Pancreas (tissue), 10 donors: Measurements from ENCODE around the gene ACSS1. TPM values are rescaled to one million over a fixed set of nuclear protein-coding genes. Genes with fewer than 3 reads are reported as not detected.
A peak's percentile ranks its signal among the peaks of the same experiment; 100 is the strongest.

ENCODE experiments used
- ATAC-seq, 4 donors: fragments of 200-7000 bp; cut with Tn5 transposase; one replicate each; pipeline versions ENCODE4 v1.8.0 to v1.9.1; 2020; ENCODE audit warnings: mild to moderate bottlenecking in 4 of 4, moderate library complexity in 4 of 4
- DNase-seq, 6 donors: peaks; one replicate each; pipeline ENCODE4 v3.0.0-alpha.2; 2020
- FAIRE-seq: peaks from 2 replicates; lab custom pipeline; 2012; peaks lifted over from hg19 to GRCh38; lab: Jason Lieb, UNC
- H3K27ac ChIP-seq, 4 donors: fragments of 200-600 bp; sonication (generic); 1 replicate in 3 of 4; 2 replicates in 1 of 4; pipeline versions ENCODE4 v1.5.0 to v1.8.0; 2020
- H3K27me3 ChIP-seq, 4 donors: fragments of 200-600 bp; one replicate each; pipeline ENCODE4 v1.8.0; 2021
- H3K36me3 ChIP-seq, 3 donors: fragments of 200-600 bp; sonication (generic) in 1 of 3; one replicate each; pipeline versions ENCODE4 v1.5.0 to v1.8.0; 2020 to 2021
- H3K4me1 ChIP-seq, 3 donors: fragments of 200-600 bp; one replicate each; pipeline ENCODE4 v1.8.0; 2021
- H3K4me3 ChIP-seq, 4 donors: fragments of 200-600 bp; sonication (generic) in 2 of 4; one replicate each; pipeline versions ENCODE4 v1.5.0 to v1.8.0; 2020 to 2021
- H3K9me3 ChIP-seq, 4 donors: fragments of 200-600 bp; one replicate each; pipeline ENCODE4 v1.8.0; 2021
- WGBS, 2 donors: extraction: QIAGEN DNeasy Blood & Tissue Kit; methylation state at CpG; one replicate each; pipeline ENCODE4 v1.1.7; 2013; 5-methylcytosine and 5-hydroxymethylcytosine counted together
- intact Hi-C, 3 donors: fragments of 100-400 bp; cut with DNase I; formaldehyde crosslinking; loops; one replicate each; pipeline versions ENCODE4 v1.11.1 to v1.14.2; 2022
- polyA plus RNA-seq, 2 donors: library from polyadenylated mRNA; stranded (reverse); fragments of 200-250 nt; gene quantifications; one replicate each; pipeline ENCODE4 v1.2.3, GENCODE V29; 2013
- total RNA-seq, 6 donors: library from RNA; stranded (reverse); fragmentation: NEBNext Ultra II Directional in 4 of 6; extraction: Animal tissue kit (Norgen Biotek cat#: 25700) in 4 of 6; gene quantifications; one replicate each; pipeline versions ENCODE4 v1.2.1 to v1.2.4, GENCODE V29; 2021 to 2023
- TF ChIP-seq, protein P1 (sequence below), 4 donors: fragments of 200-600 bp; sonication (generic) in 3 of 4; IDR thresholded peaks; one replicate each; pipeline versions ENCODE4 v1.5.0 to v1.8.0; 2021; ENCODE audit warnings: antibody characterized with exemption in 4 of 4
- donor health status: healthy with polysubstance abuse.
- donor health status: DM: no; HTN: no; CAD: no; lungs with moderate emphysema.
- donor health status: DM: no; HTN: no; CAD: no.
- donor health status: control.
- donor health status: control.
- donor health status: Bipolar disorder and iron deficiency.
- donor health status: DM: yes; HTN: yes; CAD: no.
- donor health status: DM: no; HTN: no; CAD: no.
- donor health status: DM: no; HTN: no; CAD: no.
- donor health status: DM: yes; HTN: yes; CAD: no.

ACSS1 gene
- total and polyA plus RNA-seq, 8 donors, result 30.4 to 47.2 (median 36.0) TPM

DNA sequence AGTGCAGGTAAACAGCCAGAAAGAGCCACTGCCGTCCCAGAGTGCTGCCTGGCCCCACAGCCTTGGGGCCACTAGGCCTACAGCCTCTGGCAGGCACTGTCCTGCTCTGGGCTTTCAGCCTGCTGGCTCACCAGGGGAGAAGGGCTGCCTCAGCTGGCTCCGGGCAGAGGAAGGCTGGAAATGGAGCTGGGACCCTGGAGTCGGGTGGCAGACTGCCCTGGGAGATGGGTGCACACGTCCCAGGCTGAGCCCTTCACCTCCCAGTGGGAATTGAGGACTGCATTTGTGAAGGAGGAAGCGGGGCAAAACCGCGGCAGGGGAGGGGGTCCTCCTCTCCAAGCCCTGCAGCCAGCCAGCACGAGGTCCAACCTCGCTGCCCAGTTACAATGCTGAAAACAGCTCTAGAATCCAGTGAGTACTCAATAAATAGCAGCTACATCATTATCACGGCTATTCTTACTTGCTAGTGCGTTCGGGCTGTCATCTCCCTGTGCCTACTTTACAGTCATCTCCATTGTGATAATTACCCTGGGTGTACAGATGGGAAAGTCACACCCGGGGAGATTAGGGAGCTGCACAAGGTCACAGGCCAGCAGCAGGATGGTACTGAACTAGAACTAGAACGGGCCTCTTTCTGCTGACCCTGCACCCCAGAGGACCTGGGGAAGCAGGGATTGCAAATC is 13.1 kb downstream of the ACSS1 start:
- WGBS, 2 donors, result 55 to 58% methylated on average over 14 of the region's 14 CpGs
- TF ChIP-seq, protein P1, sequence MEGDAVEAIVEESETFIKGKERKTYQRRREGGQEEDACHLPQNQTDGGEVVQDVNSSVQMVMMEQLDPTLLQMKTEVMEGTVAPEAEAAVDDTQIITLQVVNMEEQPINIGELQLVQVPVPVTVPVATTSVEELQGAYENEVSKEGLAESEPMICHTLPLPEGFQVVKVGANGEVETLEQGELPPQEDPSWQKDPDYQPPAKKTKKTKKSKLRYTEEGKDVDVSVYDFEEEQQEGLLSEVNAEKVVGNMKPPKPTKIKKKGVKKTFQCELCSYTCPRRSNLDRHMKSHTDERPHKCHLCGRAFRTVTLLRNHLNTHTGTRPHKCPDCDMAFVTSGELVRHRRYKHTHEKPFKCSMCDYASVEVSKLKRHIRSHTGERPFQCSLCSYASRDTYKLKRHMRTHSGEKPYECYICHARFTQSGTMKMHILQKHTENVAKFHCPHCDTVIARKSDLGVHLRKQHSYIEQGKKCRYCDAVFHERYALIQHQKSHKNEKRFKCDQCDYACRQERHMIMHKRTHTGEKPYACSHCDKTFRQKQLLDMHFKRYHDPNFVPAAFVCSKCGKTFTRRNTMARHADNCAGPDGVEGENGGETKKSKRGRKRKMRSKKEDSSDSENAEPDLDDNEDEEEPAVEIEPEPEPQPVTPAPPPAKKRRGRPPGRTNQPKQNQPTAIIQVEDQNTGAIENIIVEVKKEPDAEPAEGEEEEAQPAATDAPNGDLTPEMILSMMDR (IDR thresholded peaks at IDR 0.05), result no peak
- Histone ChIP-seq H3K36me3 (peaks cover 0 to 21% (median 0%) of the 10 kb centered on the region in 3 donors), H3K9me3 (no peaks in the 10 kb centered on the region), H3K27me3 (no peaks in the 10 kb centered on the region), H3K4me3 (no peak overlapping the region), H3K27ac (peak overlapping the region; percentile 4 to 39 (median 15)), H3K4me1 (peaks cover 55 to 60% (median 58%) of the 10 kb centered on the region in 3 donors)
- DNase-seq, result peak in 5 of 6 donors; percentile 5 to 57 (median 18)
- ATAC-seq, result peak in 1 of 4 donors; percentile 3
- intact Hi-C loops, result loop anchor here in 1 of 3 donors (5.0 kb wide), 1 partner anchor 32 kb away; no protein-coding TSS in a partner anchor
- FAIRE-seq, result no peak

DNA sequence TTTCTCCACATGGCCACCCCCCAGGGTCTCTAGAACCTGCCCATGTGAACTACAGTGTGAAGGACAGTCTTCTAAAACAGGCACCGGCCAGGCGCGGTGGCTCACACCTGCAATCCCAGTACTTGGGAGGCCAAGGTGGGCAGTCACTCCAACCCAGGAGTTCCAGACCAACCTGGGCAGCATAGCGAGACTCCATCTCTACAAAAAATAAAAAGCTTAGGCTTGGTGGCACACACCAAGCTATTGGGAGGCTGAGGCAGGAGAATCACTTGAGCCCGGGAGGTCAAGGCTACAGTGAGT is 13.7 kb downstream of the ACSS1 start:
- ATAC-seq (no peak), DNase-seq (peak in 1 of 6 donors; percentile 0), FAIRE-seq (no peak)
- TF ChIP-seq, protein P1 (IDR thresholded peaks at IDR 0.05), result no peak
- H3K27me3 ChIP-seq, result no peaks in the 10 kb centered on the region
- H3K9me3 ChIP-seq, result no peaks in the 10 kb centered on the region
- intact Hi-C loops, result no loop called here
- 96 to 98% methylated on average over 5 of the region's 5 CpGs for WGBS, 2 donors
- no peak overlapping the region for H3K4me3 ChIP-seq
- peaks cover 0 to 21% (median 0%) of the 10 kb centered on the region in 3 donors for H3K36me3 ChIP-seq
- H3K27ac ChIP-seq, result peak overlapping the region in 1 of 4 donors; percentile 14
- H3K4me1 ChIP-seq, result peaks cover 60 to 66% (median 61%) of the 10 kb centered on the region in 3 donors

DNA sequence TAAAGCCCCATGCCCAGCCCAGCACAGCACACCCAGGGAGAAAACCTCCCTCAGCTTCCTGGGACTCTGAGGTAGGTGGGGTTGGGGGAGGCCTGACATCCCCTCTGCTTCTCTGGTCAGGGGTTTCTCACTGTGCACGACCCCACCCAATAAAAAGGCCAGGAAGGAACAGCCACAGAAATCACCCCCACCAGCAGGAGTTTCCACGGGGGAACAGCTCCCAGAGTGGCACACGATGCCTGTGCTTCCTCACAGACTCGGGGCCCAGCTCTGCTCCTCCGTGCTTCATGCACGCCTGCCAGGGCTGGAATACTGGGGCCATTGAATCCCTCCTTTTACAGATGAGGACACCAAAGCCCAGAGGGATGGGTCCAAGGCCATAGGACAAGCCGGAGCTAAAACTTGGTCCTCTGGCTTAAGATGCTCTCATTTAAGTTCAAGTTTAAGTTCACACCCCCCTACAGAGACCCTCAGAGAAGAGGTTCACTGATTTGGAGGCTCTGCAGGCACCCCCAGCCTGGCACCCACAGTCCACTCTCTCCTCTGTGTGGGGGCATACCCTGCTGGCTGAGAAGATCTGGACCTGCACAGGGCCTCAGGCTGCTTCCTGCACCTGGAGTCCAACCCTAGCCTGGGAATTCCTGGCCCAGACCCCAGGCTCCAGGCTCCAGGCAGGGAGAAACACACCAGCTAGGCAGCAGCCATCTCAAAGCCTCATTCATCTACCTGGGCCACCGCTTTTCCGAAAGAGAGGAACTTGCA is 14.3 kb downstream of the ACSS1 start:
- intact Hi-C loops, result no loop called here
- Histone ChIP-seq H3K27ac (peak overlapping the region in 3 of 4 donors; percentile 35 to 82 (median 63)), H3K27me3 (no peaks in the 10 kb centered on the region), H3K4me3 (no peak overlapping the region), H3K36me3 (peaks cover 0 to 21% (median 0%) of the 10 kb centered on the region in 3 donors), H3K4me1 (peaks cover 65 to 71% (median 66%) of the 10 kb centered on the region in 3 donors), H3K9me3 (no peaks in the 10 kb centered on the region)
- DNase-seq, result peak in 4 of 6 donors; percentile 1 to 52 (median 30)
- TF ChIP-seq, protein P1 (IDR thresholded peaks at IDR 0.05), result no peak
- WGBS, 2 donors, result 81 to 90% methylated on average over 9 of the region's 9 CpGs
- ATAC-seq, result no peak
- no peak for FAIRE-seq

DNA sequence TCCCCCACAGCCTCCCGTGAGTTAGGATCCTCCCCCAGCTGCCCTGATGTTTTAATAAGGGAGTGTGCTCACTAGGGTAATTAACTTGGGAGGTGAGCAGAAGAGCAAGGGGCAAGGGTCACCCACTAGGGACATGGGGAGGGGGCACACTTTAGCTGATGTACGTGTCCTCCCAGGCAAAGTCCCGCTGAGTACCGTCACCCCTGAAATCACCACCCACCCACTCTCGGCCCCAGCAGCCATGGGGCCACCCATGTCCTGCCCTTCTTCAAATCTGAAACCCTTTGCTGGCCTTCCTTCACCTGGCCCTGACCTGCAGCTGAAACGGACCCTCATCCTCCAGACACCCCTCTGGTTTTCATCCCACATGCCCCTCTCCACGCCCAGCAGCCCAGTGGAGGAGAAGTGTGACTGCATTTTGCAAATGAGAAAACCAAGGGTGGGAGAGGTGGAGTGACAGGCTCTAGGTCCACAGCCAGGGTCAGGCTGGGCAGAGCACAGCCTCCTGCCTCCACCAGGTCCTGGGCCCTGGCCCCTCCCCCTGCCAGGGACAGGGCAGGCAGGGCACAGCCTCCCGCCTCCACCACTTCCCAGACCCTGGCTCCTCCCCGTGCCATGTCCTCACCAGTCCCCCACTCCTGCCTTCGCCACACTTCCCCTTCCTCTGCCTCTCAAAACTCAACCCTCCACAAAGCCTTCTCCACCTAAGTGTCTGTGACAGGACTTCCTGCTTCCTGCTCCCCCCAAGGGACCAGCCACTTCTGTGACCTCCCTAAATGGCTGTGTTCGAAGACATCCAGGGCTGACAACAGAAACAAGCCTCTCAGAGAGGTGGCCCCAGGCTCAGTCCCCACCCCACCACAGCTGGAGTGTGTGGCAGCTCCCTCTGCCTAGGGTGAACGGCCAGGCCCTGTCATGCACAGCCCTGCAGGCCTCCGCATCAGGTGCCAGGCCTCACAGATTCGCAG is 15.1 kb downstream of the ACSS1 start:
- peak overlapping the region; percentile 31 to 82 (median 49) for H3K27ac ChIP-seq
- WGBS, 2 donors, result 74 to 76% methylated on average over 14 of the region's 14 CpGs
- ATAC-seq, result peak in 2 of 4 donors; percentile 26 to 30

More for the DNA sequence above, 15.1 kb downstream of the ACSS1 start:
- DNase-seq (peak in 4 of 6 donors; percentile 52 to 58 (median 56)), FAIRE-seq (no peak)
- Histone ChIP-seq H3K27me3 (no peaks in the 10 kb centered on the region), H3K4me3 (no peak overlapping the region), H3K36me3 (peaks cover 0 to 18% (median 0%) of the 10 kb centered on the region in 3 donors), H3K4me1 (peaks cover 70 to 75% (median 74%) of the 10 kb centered on the region in 3 donors), H3K9me3 (no peaks in the 10 kb centered on the region)
- intact Hi-C loops, result no loop called here
- TF ChIP-seq, protein P1 (IDR thresholded peaks at IDR 0.05), result no peak
